Effector memory CD4-positive, alpha-beta T cell (primary cell): ENCODE data around the gene MOCS2.
A peak's percentile ranks its signal among the peaks of the same experiment; 100 is the strongest.

ENCODE experiments used
- DNase-seq, 3 donors: peaks; one replicate each; pipeline ENCODE4 v3.0.0-alpha.2; 2020
- H3K27ac ChIP-seq: 2 replicates; pipeline ENCODE4 v1.7.0; 2013; ENCODE audit warnings: mild to moderate bottlenecking, low read length, moderate library complexity; ENCODE audit not compliant: insufficient read depth, poor library complexity, severe bottlenecking
- H3K27me3 ChIP-seq: replicated peaks from 2 replicates; pipeline ENCODE4 v1.7.0; 2013; ENCODE audit warnings: mild to moderate bottlenecking, low read length; ENCODE audit not compliant: insufficient read depth, control insufficient read depth, poor library complexity, severe bottlenecking
- H3K36me3 ChIP-seq: 2 replicates; pipeline ENCODE4 v1.7.0; 2013; ENCODE audit warnings: mild to moderate bottlenecking, low read length, moderate library complexity; ENCODE audit not compliant: control insufficient read depth, insufficient read depth
- H3K4me1 ChIP-seq: 2 replicates; pipeline ENCODE4 v1.7.0; 2013; ENCODE audit warnings: low read length, mild to moderate bottlenecking; ENCODE audit not compliant: control insufficient read depth, insufficient read depth, poor library complexity, severe bottlenecking
- H3K4me3 ChIP-seq: 2 replicates; pipeline ENCODE4 v1.7.0; 2013; ENCODE audit warnings: low read length, low read depth, mild to moderate bottlenecking; ENCODE audit not compliant: insufficient read depth, poor library complexity, severe bottlenecking
- H3K9me3 ChIP-seq: 2 replicates; pipeline ENCODE4 v1.7.0; 2013; ENCODE audit warnings: mild to moderate bottlenecking, low read length, moderate library complexity; ENCODE audit not compliant: control insufficient read depth
- total RNA-seq, 3 donors: gene quantifications; one replicate each; lab custom pipeline; 2026; lab: John Stamatoyannopoulos, UW

The MOCS2 gene, protein sequence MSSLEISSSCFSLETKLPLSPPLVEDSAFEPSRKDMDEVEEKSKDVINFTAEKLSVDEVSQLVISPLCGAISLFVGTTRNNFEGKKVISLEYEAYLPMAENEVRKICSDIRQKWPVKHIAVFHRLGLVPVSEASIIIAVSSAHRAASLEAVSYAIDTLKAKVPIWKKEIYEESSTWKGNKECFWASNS
- total RNA-seq = 9.6 to 20.9 (median 19.7) reads per million in 3 donors

DNA sequence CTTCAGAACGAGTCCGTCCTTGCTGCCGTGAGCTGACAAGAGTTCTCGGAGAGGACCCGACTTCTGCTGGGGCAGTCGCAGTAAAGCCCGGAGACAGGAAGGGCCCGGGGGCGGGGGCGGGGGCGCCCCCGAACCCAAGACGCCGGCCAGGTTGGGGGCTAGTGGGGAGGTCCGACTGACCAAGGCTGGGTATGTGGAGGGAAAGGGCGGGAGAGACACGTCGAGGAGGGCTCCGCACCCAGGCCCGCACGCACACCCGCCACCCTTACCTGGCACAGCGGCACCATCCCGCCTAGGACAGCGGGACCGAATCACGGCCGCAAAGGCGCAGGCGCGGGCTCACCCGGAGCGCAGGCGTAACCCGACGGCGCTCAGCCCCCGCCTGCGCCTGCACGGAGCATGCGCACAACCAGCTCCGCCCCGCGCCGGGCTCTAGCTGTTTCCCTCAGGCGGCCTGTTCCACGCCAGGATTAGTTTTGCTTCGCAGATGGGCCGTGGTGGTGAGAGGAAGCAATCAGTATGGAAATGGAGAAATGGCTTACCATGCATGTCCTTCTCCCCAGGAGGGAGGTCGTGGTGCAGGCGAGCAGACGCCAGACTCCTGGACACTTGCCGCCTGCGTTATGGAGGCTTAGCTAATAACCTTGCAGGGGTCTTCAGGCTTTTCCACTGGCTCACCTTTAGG, at the start of gene MOCS2:
Gene MOCS2, minus strand, starts transcription at position 315 of the 685 bp plus-strand sequence. CDS start 2,583 bp downstream, outside the sequence.
- Histone ChIP-seq H3K4me1 (no peaks in the 10 kb centered on the region), H3K9me3 (no peaks in the 10 kb centered on the region), H3K27me3 (no peaks in the 10 kb centered on the region), H3K4me3 (peak within 1 kb of the TSS; percentile 72), H3K27ac (peak within 1 kb of the TSS; percentile 72), H3K36me3 (no peaks in the 10 kb centered on the region)
- DNase-seq = peak; percentile 70 to 85 (median 78)

DNA sequence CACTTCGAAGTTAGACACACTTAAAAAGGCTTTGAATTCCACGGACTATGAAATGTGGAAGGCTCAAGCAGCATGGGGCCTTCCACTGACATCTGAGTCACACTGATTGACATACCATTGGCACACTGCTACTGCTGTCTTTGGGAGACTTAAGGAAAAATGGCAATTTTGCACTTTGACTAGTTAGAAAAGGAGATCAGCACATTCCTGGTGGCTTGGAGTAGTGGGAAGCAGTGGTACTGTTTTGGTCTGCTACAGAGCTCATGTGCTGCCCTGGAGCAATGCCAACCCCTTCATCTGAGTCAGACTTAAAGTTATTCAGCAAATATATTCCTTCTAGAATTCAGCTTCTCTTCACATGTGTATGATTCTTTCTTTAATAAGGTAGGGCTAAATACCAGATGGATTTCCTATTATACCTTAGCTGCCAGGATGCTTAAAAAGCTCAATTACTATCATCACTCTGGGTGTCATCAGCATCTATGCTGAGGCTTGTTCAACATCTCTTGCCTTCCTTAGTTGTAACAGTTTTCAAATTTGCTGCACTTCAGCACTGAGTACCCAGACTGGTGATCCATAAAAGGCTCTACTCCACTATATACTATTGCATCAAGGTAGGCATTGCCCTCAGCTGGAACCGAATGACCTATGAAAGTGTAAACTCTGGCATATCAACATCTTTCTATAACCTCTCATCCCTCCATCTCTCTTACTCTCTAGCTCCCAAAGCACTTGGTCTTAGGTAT, 42.3 kb upstream of the MOCS2 start:
- DNase-seq = no peak
- H3K36me3 ChIP-seq = no peaks in the 10 kb centered on the region
- H3K27ac ChIP-seq = no peak overlapping the region
- no peaks in the 10 kb centered on the region for H3K9me3 ChIP-seq
- no peaks in the 10 kb centered on the region for H3K27me3 ChIP-seq
- H3K4me3 ChIP-seq = no peak overlapping the region
- no peaks in the 10 kb centered on the region for H3K4me1 ChIP-seq

DNA sequence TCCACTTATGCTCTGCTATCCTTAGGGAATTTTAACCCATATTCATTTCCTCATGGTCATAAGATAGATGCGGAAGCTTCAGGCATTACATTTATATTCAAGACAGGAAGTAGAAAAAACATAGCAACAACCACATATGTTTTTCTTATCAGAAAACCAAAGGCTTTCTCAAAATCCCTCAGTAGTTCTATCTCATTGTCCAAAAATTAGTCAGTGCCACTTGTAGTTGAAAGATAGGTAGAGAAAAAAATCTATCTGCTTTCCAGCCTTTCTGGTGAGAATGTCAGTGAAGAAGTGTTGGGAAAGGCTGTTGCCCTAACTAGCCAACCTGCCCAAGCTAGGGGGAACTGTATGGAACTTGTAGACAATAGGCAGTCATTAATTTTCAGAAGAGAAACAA, 23.5 kb upstream of the MOCS2 start:
- Histone ChIP-seq H3K27ac (no peak overlapping the region), H3K36me3 (no peaks in the 10 kb centered on the region), H3K9me3 (no peaks in the 10 kb centered on the region), H3K27me3 (no peaks in the 10 kb centered on the region), H3K4me1 (no peaks in the 10 kb centered on the region), H3K4me3 (no peak overlapping the region)
- DNase-seq = no peak

DNA sequence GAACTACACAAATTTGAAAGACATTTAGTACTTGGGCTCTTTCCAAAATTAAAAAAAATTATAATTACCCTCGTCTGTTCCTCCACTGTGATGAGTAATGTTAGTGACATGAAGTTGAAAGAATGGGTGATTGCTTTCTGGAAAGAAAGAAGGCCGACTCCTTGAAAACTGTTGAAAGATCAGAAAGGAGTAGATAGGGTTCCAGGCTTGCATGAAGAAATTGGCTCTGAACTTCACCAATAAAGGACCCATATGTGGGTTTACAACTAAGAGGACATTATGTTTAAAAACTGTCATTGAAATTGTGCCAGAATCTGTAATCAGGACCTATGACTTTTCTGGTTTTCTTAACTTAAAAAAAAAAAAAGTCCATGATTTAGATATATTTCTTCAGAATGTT, 20.7 kb upstream of the MOCS2 start:
- no peak overlapping the region for H3K27ac ChIP-seq
- H3K9me3 ChIP-seq = no peaks in the 10 kb centered on the region
- H3K4me3 ChIP-seq = no peak overlapping the region
- no peaks in the 10 kb centered on the region for H3K27me3 ChIP-seq
- H3K36me3 ChIP-seq = no peaks in the 10 kb centered on the region
- H3K4me1 ChIP-seq = no peaks in the 10 kb centered on the region
- DNase-seq = no peak

DNA sequence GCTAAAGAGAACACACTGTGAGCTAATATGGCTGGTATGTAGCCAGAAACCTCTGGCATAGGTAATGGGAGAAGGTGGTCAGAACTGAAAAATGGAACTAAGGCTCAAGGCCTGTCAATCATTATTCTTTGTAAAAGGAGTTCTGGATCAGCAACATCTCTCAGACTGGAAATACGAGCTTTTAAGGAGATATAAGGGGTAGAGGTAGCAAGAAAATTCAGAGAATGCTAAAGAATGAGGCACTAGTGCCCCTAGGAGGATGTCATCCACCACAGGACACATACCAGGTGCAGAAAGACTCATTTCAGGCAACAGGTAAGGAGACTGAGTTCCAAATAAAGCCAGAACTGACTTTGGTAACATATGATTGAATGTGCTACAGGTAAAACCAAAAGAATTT, 18.9 kb upstream of the MOCS2 start:
- no peak overlapping the region for H3K27ac ChIP-seq
- no peaks in the 10 kb centered on the region for H3K27me3 ChIP-seq
- DNase-seq = no peak
- H3K9me3 ChIP-seq = no peaks in the 10 kb centered on the region
- H3K4me1 ChIP-seq = no peaks in the 10 kb centered on the region
- H3K4me3 ChIP-seq = no peak overlapping the region
- no peaks in the 10 kb centered on the region for H3K36me3 ChIP-seq

DNA sequence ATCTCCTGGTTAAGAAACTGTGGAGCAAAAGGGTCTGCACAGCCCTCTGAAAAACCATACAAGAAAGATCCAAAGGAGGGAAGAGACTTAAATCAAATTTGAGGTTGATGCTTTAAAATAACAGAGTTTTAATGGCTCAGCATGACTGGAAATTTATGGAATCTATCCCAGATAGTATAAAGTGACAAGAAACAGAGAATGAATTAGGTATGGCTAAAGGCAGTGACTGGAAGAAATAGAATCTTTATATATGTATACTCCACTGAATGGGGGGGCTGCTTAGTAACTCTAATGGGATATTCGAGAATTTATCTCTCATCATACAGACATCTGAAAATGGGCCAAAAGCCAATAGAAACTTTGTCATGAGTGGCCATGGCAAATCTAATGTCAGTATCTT, 17.6 kb upstream of the MOCS2 start:
- no peak overlapping the region for H3K27ac ChIP-seq
- no peaks in the 10 kb centered on the region for H3K4me1 ChIP-seq
- DNase-seq = no peak
- no peaks in the 10 kb centered on the region for H3K36me3 ChIP-seq
- no peak overlapping the region for H3K4me3 ChIP-seq
- H3K27me3 ChIP-seq = no peaks in the 10 kb centered on the region
- no peaks in the 10 kb centered on the region for H3K9me3 ChIP-seq

DNA sequence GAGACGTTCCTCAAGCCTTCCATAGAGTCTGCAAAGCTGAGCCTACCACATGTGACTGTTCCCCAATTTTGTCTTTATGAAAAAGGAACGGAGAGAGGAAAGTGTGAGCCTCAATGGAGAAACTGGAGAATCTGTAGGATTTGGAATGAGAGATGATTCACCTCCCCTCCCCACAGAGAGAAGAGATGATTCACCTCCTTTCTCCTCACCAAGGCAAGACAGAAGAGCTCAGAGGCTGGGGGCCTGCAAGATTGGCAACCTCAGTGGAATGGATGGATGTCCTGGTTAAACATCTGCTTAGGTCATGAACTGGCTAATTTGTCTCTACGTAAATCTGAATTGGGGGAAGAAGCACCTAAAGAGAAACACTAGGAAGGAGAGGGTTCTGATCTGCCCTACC, 17.0 kb upstream of the MOCS2 start:
- no peaks in the 10 kb centered on the region for H3K4me1 ChIP-seq
- no peaks in the 10 kb centered on the region for H3K9me3 ChIP-seq
- H3K27ac ChIP-seq = no peak overlapping the region
- H3K4me3 ChIP-seq = no peak overlapping the region
- H3K27me3 ChIP-seq = no peaks in the 10 kb centered on the region
- DNase-seq = no peak
- H3K36me3 ChIP-seq = no peaks in the 10 kb centered on the region

DNA sequence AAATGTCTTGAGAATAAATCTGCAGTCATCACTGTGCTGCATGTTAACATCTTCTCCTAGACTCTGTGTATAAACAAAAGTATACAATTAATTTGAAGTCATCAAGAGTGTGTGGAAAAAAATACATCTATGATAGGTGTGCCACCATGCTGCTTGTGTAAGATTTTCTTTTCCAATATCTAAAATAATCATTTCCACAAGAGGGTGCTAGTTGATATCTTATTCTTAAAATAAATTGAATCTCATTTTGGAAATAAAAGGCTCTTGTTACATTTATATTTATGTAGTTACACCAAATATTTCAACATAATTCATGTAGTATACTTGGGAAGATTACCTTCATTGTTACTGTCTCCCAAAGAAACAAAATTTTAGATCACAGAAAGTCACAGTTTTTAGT, 14.1 kb upstream of the MOCS2 start:
- H3K36me3 ChIP-seq = no peaks in the 10 kb centered on the region
- H3K27ac ChIP-seq = no peak overlapping the region
- no peak overlapping the region for H3K4me3 ChIP-seq
- H3K27me3 ChIP-seq = no peaks in the 10 kb centered on the region
- H3K9me3 ChIP-seq = no peaks in the 10 kb centered on the region
- DNase-seq = no peak
- no peaks in the 10 kb centered on the region for H3K4me1 ChIP-seq

DNA sequence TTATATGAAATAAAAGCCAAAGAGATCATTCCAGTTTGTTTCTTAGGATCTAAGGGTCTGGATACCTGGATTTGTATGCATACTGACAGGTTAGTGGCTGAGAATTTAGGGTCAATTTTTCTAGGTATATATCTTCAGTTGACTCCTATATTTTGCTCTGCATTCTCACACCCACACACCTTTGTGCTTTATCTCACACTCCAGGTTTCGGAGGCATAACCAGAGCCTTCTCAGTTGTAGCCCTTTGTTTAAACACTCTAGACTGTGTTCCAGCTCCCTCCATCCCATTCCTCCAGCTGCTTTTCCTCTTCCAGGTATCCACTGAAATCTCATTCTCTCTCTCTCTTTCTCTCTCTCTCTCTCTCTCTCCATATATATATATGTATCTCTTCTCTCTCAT, 10.6 kb upstream of the MOCS2 start:
- Histone ChIP-seq H3K27me3 (no peaks in the 10 kb centered on the region), H3K9me3 (no peaks in the 10 kb centered on the region), H3K27ac (no peak overlapping the region), H3K4me3 (no peak overlapping the region), H3K4me1 (no peaks in the 10 kb centered on the region), H3K36me3 (no peaks in the 10 kb centered on the region)
- DNase-seq = no peak

DNA sequence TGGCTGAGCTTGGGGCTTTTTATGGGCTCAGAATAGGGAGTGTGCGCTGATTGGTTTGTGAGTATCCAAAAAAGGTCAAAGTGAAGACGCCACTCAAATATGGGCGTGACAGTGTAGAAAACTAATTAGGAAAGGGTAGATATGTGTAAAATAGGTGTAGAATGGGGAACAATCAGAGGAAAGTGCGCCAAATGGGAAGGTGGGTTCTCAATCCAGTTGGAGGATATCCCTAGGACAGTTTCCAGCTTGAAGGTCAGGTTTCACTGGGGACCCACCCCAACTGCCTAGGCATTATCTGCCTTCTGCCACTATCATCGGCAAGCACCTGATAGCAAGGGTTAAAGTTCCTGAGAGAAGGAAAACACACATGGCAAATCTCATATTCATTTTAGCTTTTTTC, 9.3 kb upstream of the MOCS2 start:
- H3K27me3 ChIP-seq = no peaks in the 10 kb centered on the region
- H3K4me3 ChIP-seq = no peak overlapping the region
- no peaks in the 10 kb centered on the region for H3K36me3 ChIP-seq
- no peaks in the 10 kb centered on the region for H3K4me1 ChIP-seq
- no peak overlapping the region for H3K27ac ChIP-seq
- H3K9me3 ChIP-seq = no peaks in the 10 kb centered on the region
- DNase-seq = no peak
